ENCODE measurements around the gene DHRS11.

- TF ChIP-seq CTCF (IDR thresholded peaks at IDR 0.05) (no peak), POLR2A (IDR thresholded peaks at IDR 0.05) (no peak)
Observed at GRCh38 chr17:36631022-36631421, 39.3 kb downstream of the DHRS11 start.
